Esophagus muscularis mucosa (tissue), 4 donors: ENCODE measurements around the gene SNX9. TPM values are rescaled to one million over a fixed set of nuclear protein-coding genes. Genes with fewer than 3 reads are reported as not detected.

Experiments
- DNase-seq: peaks from one replicate; pipeline ENCODE4 v3.0.0-alpha.2; 2017; ENCODE audit errors: extremely low spot score
- H3K27ac ChIP-seq, 4 donors: fragments of 200-600 bp; sonication (generic); replicated peaks in 1 of 4; 1 replicate in 3 of 4; 2 replicates in 1 of 4; pipeline ENCODE4 v1.5.1; 2016 to 2019; ENCODE audit warnings: mild to moderate bottlenecking in 1 of 4
- H3K27me3 ChIP-seq, 4 donors: fragments of 200-600 bp; sonication (generic); one replicate each; pipeline versions ENCODE4 v1.5.1 to v1.6.0; 2016 to 2019
- H3K36me3 ChIP-seq, 4 donors: fragments of 200-600 bp; sonication (generic); one replicate each; pipeline ENCODE4 v1.5.1; 2016 to 2019
- H3K4me1 ChIP-seq, 4 donors: fragments of 200-600 bp; sonication (generic); one replicate each; pipeline ENCODE4 v1.5.1; 2016 to 2019
- H3K4me3 ChIP-seq, 4 donors: fragments of 200-600 bp; sonication (generic); 1 replicate in 2 of 4; 2 replicates in 2 of 4; pipeline ENCODE4 v1.5.1; 2016 to 2019; ENCODE audit warnings: mild to moderate bottlenecking in 4 of 4, moderate library complexity in 1 of 4
- H3K9me3 ChIP-seq, 4 donors: fragments of 200-600 bp; sonication (generic); 1 replicate in 3 of 4; 2 replicates in 1 of 4; pipeline ENCODE4 v1.5.1; 2016 to 2019
- CTCF ChIP-seq, 3 experiments: fragments of 200-600 bp in 2 of 3; fragments of 450-650 bp in 1 of 3; sonication (generic) in 2 of 3; IDR thresholded peaks; one replicate each; pipeline ENCODE4 v1.5.1; 2017 to 2019; ENCODE audit warnings: antibody characterized with exemption in 3 of 3, mild to moderate bottlenecking in 2 of 3, moderate library complexity in 1 of 3
- EP300 ChIP-seq: sonication (generic); formaldehyde crosslinking; IDR thresholded peaks from one replicate; pipeline ENCODE4 v1.6.1; 2017; ENCODE audit warnings: antibody characterized with exemption
- POLR2A ChIP-seq: fragments of 450-650 bp; IDR thresholded peaks from one replicate; pipeline ENCODE4 v1.6.1; 2017; ENCODE audit warnings: antibody characterized with exemption, moderate library complexity, mild to moderate bottlenecking, low read depth
- POLR2AphosphoS5 ChIP-seq, 2 donors: sonication (generic); formaldehyde crosslinking; IDR thresholded peaks; one replicate each; pipeline ENCODE4 v1.6.1; 2017; ENCODE audit warnings: antibody characterized with exemption in 2 of 2
- whole genome bisulfite sequencing: methylation state at CpG from one replicate; pipeline ENCODE4 v1.1.5; 2018; 5-methylcytosine and 5-hydroxymethylcytosine counted together
- intact Hi-C: fragments of 100-400 bp; cut with DNase I; formaldehyde crosslinking; loops from one replicate; pipeline ENCODE4 v1.15.1; 2023
- total RNA-seq, 4 donors: library from RNA; depleted of rRNA; stranded (reverse); fragments of >200 nt; gene quantifications; one replicate each; pipeline versions ENCODE4 v1.1.0 to v1.2.1, GENCODE V29; 2016

Gene SNX9
- total RNA-seq, 4 donors from 2014 or later: 78.1 to 94.7 (median 85.1) TPM

- Histone ChIP-seq H3K27ac (no peak overlapping the region), H3K9me3 (no peaks in the 10 kb centered on the region), H3K36me3 (no peaks in the 10 kb centered on the region), H3K4me3 (no peak overlapping the region), H3K4me1 (no peaks in the 10 kb centered on the region), H3K27me3 (no peaks in the 10 kb centered on the region)
- TF ChIP-seq CTCF (IDR thresholded peaks at IDR 0.05): no peak
- no peak for TF ChIP-seq EP300
- no peak for TF ChIP-seq POLR2AphosphoS5 (IDR thresholded peaks at IDR 0.05)
- TF ChIP-seq POLR2A: no peak
- intact Hi-C loops: no loop called here
- no peak for DNase-seq
- WGBS: 91% methylated on average over 6 of the region's 6 CpGs
Measured at GRCh38 chr6:157800420-157801237, 22.4 kb upstream of the SNX9 start.

GRCh38 chr6:157804448-157805327, 18.4 kb upstream of the SNX9 start:
- H3K4me3 ChIP-seq: no peak overlapping the region
- no peaks in the 10 kb centered on the region for H3K36me3 ChIP-seq
- DNase-seq: no peak
- H3K27ac ChIP-seq: no peak overlapping the region
- peaks cover 0 to 10% (median 3%) of the 10 kb centered on the region in 4 donors for H3K9me3 ChIP-seq
- TF ChIP-seq POLR2A (no peak), POLR2AphosphoS5 (IDR thresholded peaks at IDR 0.05) (no peak), EP300 (no peak), CTCF (IDR thresholded peaks at IDR 0.05) (no peak)
- H3K27me3 ChIP-seq: no peaks in the 10 kb centered on the region
- intact Hi-C loops: no loop called here
- WGBS: 92% methylated on average over 11 of the region's 11 CpGs
- H3K4me1 ChIP-seq: no peaks in the 10 kb centered on the region

- Histone ChIP-seq H3K9me3 (peaks cover 0 to 10% (median 3%) of the 10 kb centered on the region in 4 donors), H3K36me3 (no peaks in the 10 kb centered on the region), H3K4me1 (no peaks in the 10 kb centered on the region), H3K27me3 (no peaks in the 10 kb centered on the region), H3K27ac (no peak overlapping the region), H3K4me3 (no peak overlapping the region)
- TF ChIP-seq POLR2AphosphoS5 (IDR thresholded peaks at IDR 0.05) (no peak), POLR2A (no peak), CTCF (IDR thresholded peaks at IDR 0.05) (no peak), EP300 (no peak)
- intact Hi-C loops: no loop called here
- WGBS: 67% methylated on average over 3 of the region's 3 CpGs
- no peak for DNase-seq
Measured at GRCh38 chr6:157806131-157806855, 16.8 kb upstream of the SNX9 start.

GRCh38 chr6:157806856-157807215, 16.2 kb upstream of the SNX9 start:
- Histone ChIP-seq H3K36me3 (no peaks in the 10 kb centered on the region), H3K4me1 (no peaks in the 10 kb centered on the region), H3K27me3 (no peaks in the 10 kb centered on the region), H3K9me3 (peaks cover 0 to 10% (median 3%) of the 10 kb centered on the region in 4 donors), H3K27ac (no peak overlapping the region), H3K4me3 (no peak overlapping the region)
- intact Hi-C loops: no loop called here
- 94% methylated on average over 3 of the region's 3 CpGs for WGBS
- TF ChIP-seq EP300 (no peak), POLR2AphosphoS5 (IDR thresholded peaks at IDR 0.05) (no peak), CTCF (IDR thresholded peaks at IDR 0.05) (no peak), POLR2A (no peak)
- DNase-seq: no peak
